Measurements from ENCODE around the gene WHRN.

Gene WHRN

GRCh38 chr9:114486205-114486963 is 18.9 kb downstream of the WHRN start:
- no peaks in the 10 kb centered on the region for H3K36me3 Mint-ChIP-seq (ENCODE audit: low read depth)
- no peak for DNase-seq
- peaks cover 11% of the 10 kb centered on the region for H3K27me3 Mint-ChIP-seq (ENCODE audit: low read depth, poor library complexity)
- TF ChIP-seq CTCF (IDR thresholded peaks at IDR 0.05) = no peak
- peaks cover 46% of the 10 kb centered on the region for H3K4me1 Mint-ChIP-seq
- no peaks in the 10 kb centered on the region for H3K9me3 Mint-ChIP-seq
- H3K4me3 Mint-ChIP-seq = no peak overlapping the region
- no peak overlapping the region for H3K27ac Mint-ChIP-seq

DNA sequence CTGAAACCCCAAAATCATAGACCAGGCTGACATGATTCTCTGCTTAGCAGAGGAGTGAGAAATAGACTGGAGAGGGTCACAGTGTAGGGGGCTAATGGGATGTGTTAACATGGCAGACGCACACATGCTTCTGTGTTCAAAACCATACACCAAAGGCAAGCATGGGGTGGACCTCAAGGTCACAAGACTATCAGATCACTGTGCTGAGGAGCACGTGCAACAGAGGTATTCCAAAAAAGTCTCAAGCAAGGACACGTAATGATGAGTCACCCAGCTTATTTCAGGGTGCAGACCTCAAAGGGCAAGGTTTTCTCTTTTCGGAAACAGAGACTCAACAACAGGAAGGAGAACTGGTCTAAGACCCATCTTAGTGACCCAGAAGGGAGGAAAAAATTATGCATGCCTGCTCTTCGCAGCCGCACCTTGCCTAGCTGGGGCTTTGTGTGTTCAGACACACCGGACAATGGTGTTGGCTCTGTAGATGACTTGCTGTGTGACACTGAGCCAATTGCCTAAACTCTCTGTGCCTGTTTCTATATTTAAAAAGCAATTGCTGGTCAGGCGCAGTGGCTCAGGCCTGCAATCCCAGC is 20.3 kb downstream of the WHRN start:
- no peak overlapping the region for H3K27ac Mint-ChIP-seq

GRCh38 chr9:114484215-114484853 is 20.9 kb downstream of the WHRN start:
- TF ChIP-seq CTCF (IDR thresholded peaks at IDR 0.05) = no peak
- Mint-ChIP-seq H3K36me3 (ENCODE audit: low read depth) (no peaks in the 10 kb centered on the region), H3K4me3 (no peak overlapping the region), H3K4me1 (peaks cover 45% of the 10 kb centered on the region), H3K9me3 (no peaks in the 10 kb centered on the region), H3K27ac (peak overlapping the region; percentile 20), H3K27me3 (ENCODE audit: low read depth, poor library complexity) (peaks cover 14% of the 10 kb centered on the region)
- no peak for DNase-seq

More for the DNA sequence above, 20.3 kb downstream of the WHRN start:
- peaks cover 47% of the 10 kb centered on the region for H3K4me1 Mint-ChIP-seq
- DNase-seq = no peak
- H3K4me3 Mint-ChIP-seq = no peak overlapping the region
- TF ChIP-seq CTCF (IDR thresholded peaks at IDR 0.05) = no peak
- H3K27me3 Mint-ChIP-seq (ENCODE audit: low read depth, poor library complexity) = peaks cover 11% of the 10 kb centered on the region
- no peaks in the 10 kb centered on the region for H3K9me3 Mint-ChIP-seq
- H3K36me3 Mint-ChIP-seq (ENCODE audit: low read depth) = no peaks in the 10 kb centered on the region

GRCh38 chr9:114483499-114483898 is 21.8 kb downstream of the WHRN start:
- H3K4me3 Mint-ChIP-seq = no peak overlapping the region
- no peak for DNase-seq
- H3K4me1 Mint-ChIP-seq = peaks cover 48% of the 10 kb centered on the region
- peaks cover 14% of the 10 kb centered on the region for H3K27me3 Mint-ChIP-seq (ENCODE audit: low read depth, poor library complexity)
- H3K27ac Mint-ChIP-seq = no peak overlapping the region
- no peaks in the 10 kb centered on the region for H3K9me3 Mint-ChIP-seq
- H3K36me3 Mint-ChIP-seq (ENCODE audit: low read depth) = no peaks in the 10 kb centered on the region
- no peak for TF ChIP-seq CTCF (IDR thresholded peaks at IDR 0.05)

DNA sequence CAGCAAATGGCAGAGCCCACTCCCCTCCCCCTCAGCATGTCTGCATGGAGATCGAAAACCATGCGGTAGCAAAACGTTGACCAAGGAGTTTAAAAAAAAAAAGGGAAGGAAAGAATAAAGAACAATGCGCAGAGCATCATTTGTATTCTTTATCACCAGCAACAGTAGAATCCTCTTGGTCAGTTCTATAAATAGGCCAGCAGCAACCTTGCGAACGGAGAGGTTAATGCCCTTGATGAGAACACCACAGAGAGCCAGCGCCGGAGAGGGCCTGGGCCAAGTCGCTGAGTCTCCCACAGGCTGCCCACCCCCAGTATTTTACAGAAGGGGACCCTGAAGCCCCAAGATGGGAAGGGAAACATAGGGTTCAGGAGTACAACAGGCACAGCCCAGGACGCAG is 22.7 kb downstream of the WHRN start:
- peaks cover 47% of the 10 kb centered on the region for H3K4me1 Mint-ChIP-seq
- DNase-seq = no peak
- no peaks in the 10 kb centered on the region for H3K36me3 Mint-ChIP-seq (ENCODE audit: low read depth)
- peak overlapping the region; percentile 50 for H3K27ac Mint-ChIP-seq
- no peak overlapping the region for H3K4me3 Mint-ChIP-seq
- peaks cover 14% of the 10 kb centered on the region for H3K27me3 Mint-ChIP-seq (ENCODE audit: low read depth, poor library complexity)
- no peak for TF ChIP-seq CTCF (IDR thresholded peaks at IDR 0.05)
- no peaks in the 10 kb centered on the region for H3K9me3 Mint-ChIP-seq

Data from nephron progenitor cell (in vitro differentiated cells).